A204.1 (cell line): ENCODE results near the gene PYCARD.
"Not testable (repeated sequence)": the region's sequence is repeated elsewhere in the genome, so short reads cannot be mapped to it uniquely, and the experiment has no call there.

Experiments
- FAIRE-seq: peaks from 2 replicates; lab custom pipeline; 2012; peaks lifted over from hg19 to GRCh38; lab: Jason Lieb, UNC

Gene PYCARD

DNA sequence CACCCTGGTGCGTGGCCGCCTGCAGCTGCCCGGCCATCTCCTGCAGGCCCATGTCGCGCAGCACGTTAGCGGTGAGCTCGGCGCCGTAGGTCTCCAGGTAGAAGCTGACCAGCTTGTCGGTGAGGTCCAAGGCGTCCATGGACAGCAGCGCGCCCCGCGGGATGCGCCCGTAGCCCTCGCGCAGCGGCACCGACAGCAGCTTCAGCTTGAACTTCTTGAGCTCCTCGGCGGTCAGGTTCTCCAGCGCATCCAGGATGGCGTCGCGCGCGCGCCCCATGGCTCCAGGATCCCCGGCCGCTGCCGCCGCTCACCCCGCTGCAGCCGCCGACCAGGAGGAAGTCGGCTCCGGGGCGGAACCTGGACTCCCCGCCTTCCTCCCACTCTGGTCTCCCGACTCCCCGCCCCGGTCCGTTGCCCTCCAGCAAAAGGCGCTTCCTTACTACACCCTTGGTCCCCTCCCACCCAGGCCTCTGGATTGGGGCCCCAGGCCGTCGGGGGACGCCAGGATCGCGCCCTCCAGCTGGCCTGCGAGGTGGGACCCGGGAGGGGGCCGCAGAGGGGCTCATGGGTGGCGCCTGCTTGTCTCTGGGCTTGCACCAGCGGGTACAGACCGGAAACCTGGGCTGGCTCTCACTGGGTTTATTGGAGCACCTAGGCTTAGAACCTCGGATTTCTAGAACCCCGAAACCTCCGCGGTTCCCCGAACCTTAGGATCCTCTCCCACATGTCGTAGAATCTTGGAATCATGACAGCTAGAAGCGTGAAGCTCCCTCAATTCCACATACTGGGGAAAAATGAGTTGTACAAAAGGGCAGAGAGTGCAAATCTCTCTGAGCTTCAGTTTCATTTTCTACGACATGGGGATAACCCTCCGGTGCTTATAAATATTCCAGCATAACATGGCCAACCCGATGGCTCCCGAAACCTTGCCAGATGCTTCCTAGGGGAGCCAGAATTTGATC, at the start of gene PYCARD:
TSS of gene PYCARD (minus strand) at position 347 of the 962 bp plus-strand sequence. CDS start at position 277, 70 bp downstream.
- no peak for FAIRE-seq

DNA sequence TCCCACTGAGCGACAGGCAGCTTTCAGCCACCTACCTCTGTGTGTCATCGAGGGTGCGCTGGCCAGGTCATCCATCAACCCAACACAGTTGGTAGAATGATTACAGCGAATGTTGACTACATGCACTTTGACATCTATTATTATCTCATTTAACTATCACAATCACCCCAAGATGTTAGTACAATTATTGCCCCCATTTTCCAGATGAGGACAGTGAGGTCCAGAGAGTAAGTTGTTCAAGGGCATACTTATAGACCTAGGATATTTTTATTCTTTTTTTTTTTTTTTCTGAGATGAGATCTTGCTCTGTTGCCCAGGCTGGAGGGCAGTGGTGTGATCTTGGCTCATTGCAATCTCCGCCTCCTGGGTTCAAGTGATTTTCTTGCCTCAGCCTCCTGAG, 48.9 kb upstream of the PYCARD start:
- no peak for FAIRE-seq

DNA sequence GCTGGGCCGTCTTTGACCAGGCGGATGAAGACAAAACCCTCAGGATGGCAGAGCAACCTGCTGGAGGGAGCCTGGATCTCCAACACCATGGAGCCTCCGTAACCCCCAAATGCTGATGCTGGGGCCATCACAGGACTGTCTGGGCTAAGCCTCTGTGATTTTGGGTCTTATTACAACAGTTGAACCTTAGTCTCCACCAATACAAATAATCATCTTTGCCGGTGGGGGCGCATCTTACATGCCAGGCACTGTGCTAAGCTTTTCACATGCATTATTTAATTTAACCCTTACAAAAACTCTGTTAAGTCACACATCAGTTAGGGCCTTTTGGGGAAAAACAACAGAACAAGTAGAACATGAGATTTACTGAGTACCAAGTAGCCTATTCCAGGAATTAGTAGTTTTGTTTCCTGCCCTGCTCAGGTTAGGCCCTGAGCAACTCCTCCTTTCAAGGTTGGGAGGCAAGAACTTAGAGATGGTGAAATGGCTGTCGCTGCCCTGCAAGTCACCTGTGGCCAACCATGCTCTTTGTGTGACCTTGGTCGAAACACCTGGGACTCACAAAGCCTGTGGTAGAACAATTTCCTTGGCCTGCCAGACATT, 48.3 kb upstream of the PYCARD start:
- no peak for FAIRE-seq

DNA sequence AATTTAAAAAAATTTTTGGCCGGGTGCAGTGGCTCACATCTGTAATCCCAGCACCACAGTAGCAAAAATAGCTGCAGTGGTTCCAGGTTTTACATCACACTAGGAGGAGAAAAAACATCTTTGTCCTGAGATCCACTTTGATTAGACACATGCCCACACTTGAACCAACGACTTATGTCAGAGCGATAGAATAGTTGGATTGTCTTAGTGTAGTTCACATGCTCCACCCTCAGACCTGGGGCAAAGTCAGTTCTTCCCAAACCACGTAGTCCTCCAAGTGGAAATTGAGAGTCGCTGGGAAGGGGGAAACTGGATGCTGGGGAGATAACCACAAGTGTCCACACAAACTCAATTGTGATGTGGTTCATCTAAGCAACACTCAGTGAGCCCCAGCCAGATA, 45.8 kb upstream of the PYCARD start:
- FAIRE-seq = no peak

DNA sequence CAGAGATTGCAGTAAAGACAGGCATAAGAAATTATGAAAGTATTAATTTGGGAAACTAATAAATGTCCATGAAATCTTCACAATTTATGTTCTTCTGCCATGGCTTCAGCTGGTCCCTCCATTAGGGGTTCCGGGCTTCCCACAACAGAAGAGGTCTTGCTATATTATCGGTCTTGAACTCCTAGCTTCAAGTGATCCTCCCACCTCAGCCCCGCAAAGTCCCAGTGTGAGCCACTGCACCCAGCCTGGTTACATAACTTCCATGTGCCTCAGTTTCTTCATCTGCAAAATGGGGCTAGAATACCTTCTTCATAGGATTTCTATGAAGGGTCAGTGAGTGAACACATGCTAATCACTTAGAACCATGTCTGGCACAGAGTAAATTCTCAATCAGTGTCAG, 43.7 kb upstream of the PYCARD start:
- no peak for FAIRE-seq

DNA sequence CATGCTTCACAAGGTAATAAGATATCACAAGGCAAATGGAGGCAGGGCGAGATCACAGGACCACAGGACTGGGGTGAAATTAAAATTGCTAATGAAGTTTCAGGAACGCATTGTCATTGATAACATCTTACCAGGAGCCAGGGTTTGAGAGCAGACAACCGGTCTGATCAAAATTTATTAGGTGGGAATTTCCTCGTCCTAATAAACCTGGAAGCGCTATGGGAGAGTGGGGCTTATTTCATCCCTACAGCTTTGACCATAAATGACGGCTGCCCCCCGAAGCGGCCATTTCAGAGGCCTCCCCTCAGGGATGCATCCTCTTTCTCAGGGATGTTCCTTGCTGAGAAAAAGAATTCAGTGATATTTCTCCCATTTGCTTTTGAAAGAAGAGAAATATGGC, 43.0 kb upstream of the PYCARD start:
- not testable (repeated sequence) for FAIRE-seq

DNA sequence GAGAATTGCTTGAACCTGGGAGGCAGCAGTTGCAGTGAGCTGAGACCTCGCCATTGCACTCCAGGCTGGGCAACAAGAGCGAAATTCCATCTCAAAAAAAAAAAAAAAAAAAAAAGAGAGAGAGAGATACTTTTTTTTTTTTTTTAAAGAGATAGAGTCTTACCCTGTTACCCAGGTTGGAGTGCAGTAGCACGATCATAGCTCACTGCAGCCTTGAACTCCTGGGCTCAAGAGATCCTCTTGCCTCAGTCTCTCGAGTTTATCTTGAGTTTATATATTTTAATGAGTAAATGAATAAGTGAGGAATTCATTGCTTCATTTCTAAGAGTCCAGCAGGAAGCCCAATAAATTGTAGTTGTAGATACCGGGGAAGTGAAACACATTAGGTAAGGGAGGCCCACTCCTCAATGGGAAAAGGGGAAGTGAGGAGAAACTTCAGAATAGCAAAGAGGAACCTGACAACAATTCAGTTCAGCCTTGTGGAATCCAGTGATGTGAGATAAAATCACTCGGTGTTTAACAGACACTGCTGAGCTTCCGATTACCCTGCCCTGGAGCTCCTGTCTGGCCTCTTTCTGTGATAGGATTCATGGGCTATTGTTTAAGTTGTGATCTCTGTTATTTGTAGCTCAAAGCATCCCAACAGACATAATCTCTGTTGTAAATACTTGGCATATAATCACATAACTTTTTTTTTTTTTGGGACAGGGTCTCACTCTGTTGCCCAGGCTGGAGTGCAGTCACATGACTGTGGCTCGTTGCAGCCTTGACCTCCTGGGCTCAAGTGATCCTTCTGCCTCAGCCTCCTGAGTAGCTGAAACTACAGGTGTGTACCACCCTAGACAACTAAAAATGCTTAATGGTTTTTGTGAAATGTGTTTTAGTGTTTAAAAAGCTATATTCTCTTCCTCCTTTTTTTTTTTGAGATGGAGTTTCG, 41.4 kb upstream of the PYCARD start:
- FAIRE-seq = no peak

DNA sequence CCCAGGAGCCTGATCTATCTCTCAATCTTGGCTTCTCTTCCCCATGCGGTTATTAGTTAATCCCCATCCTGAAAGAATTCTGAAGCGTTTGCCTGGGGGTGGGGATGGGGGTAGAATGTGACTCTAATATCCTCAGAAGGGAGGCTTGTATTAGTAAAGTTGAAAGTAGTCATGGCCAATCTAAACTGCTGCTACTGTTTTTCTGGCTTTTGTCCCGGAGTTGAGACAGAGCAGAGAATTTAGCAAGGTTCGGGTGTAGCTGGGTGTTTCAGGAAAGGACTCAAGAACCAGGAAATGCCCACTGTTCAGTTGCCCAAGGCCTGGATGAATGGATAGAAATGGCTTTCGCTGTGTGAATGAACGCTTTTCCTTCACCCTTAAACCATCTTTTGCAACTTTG, 39.6 kb upstream of the PYCARD start:
- no peak for FAIRE-seq

DNA sequence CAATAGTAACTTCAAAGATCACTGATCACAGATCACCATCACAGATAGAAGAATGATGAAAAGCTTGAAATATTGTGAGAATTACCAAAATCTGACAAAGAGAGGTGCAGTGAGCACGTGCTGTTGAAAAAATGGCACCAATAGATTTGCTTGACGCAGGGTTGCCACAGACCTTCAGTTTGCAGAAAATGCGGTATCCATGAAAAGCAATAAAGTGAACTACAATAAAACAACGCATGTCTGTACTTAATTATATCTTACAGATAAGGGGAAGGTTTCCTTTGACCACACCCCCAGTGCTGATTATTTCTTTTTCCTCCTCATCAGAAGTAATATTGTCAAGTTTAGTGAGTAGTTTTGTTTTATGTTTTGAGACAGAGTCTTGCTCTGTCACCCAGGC, 35.5 kb upstream of the PYCARD start:
- FAIRE-seq = no peak

DNA sequence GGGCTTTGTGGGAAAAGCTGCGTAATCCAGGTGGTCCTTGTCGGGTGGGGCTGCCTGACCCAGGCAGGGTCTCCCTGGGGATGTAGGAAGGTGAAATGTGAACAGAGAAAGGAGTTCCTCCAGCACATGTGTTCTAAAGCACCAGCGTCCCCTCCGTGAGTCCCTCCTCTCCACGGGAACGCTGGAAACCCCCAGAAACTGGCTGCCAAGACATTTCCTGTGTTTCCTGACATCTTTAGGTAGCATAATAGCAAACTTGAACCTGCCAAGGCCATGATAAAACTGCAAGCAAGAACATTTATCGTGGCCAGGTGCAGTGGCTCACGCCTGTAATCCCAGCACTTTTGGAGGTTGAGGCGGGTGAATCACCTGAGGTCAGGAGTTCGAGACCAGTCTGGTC, 26.9 kb upstream of the PYCARD start:
- no peak for FAIRE-seq

DNA sequence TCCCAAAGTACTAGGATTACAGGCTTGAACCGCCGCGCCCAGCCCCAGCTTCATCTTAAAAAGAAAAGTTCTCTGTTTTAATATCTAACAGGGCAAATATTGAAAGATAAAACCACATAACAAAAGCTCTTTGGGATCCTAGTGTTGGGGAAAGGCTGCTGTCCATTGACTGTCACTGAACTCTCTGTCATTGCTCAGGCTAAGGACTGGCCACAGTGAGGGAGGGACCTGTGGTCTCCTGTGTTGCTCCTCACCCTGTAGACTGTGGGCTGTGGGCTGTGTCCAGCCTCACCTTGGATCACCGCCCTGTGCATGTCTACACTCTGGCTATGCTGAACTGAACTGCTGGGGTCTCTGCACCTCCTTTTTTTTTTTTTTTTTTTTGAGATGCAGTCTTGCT, 25.6 kb upstream of the PYCARD start:
- FAIRE-seq = no peak

DNA sequence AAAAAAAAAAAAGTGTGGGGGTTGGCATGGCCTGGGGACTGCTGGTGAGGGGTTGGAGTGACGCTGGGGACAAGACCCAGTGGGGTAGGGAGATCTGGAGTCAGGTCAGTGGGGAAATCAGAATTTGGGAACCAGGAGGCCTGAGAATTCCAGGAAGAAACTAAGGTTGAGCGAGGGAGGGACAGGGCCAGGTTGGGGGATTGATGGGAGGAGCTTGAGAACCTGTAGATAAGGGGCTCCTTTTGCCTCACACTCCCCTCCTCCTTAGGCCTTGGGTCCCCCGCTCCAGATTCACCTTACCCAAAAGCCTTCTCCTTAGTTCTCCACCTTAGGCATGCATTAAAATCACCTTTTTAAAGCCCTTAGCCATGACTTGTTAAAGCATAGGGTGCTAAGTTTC, 22.6 kb upstream of the PYCARD start:
- FAIRE-seq = no peak

DNA sequence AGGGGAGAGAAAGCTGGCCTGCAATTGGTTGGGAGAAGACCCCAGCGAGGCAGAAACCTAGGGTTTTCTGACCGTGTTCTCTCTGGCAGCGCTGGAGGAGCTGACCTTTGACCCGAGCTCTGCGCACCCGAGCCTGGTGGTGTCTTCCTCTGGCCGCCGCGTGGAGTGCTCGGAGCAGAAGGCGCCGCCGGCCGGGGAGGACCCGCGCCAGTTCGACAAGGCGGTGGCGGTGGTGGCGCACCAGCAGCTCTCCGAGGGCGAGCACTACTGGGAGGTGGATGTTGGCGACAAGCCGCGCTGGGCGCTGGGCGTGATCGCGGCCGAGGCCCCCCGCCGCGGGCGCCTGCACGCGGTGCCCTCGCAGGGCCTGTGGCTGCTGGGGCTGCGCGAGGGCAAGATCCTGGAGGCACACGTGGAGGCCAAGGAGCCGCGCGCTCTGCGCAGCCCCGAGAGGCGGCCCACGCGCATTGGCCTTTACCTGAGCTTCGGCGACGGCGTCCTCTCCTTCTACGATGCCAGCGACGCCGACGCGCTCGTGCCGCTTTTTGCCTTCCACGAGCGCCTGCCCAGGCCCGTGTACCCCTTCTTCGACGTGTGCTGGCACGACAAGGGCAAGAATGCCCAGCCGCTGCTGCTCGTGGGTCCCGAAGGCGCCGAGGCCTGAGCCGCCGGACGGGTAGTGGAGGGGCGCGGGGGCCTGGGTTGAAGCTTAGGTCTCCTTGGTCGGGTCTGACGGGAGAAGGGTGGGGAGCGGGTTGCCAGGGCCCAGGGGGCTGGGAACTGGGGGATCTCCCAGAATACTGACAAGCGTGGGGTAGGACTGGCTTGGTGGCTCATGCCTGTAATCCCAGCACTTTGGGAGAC, 21.8 kb upstream of the PYCARD start:
- FAIRE-seq = no peak

DNA sequence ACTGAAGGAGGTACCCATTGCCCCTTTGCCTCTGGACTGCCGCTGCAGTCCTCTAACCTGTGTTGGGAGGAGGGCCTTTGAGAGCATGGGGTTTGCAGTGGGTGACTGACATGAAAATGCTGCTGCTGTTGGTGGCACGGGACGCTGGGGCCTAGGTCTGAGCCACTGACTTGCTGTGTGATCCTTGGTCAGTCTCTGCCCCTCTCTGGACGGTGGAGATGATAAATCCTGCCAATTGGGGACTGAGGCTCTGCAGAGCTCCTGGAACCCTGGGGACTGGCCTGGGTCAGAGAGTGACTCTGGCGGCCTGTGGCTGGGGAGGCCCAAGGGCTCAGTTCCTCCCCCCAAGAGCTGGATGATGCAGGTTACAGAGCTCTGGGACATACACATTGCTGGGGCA, 20.5 kb upstream of the PYCARD start:
- no peak for FAIRE-seq

DNA sequence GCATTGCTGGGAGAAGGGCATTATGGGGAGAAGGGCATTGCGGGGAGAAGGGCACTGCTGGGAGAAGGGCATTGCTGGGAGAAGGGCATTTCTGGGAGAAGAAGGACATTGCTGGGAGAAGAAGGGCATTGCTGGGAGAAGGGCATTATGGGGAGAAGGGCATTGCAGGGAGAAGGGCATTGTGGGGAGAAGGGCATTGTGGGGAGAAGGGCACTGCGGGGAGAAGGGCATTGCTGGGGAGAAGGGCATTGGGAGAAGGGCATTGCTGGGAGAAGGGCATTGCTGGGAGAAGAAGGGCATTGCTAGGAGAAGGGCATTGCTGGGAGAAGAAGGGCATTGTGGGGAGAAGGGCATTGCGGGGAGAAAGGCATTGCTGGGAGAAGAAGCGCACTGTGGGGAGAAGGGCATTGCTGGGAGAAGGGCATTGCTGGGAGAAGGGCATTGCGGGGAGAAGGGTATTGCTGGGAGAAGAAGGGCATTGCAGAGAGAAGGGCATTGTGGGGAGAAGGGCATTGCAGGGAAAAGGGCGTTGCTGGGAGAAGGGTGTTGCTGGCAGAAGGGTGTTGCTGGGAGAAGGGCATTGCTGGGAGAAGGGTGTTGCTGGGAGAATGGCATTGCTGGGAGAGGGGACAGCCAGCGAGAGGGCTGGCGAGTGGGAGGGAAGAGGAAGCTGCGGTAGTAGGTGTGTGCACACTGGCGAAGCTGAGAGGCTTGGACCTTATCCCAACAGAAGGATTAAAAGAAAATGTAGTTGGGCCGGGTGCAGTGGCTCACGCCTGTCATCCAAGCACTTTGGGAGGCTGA, 19.0 kb upstream of the PYCARD start:
- no peak for FAIRE-seq

DNA sequence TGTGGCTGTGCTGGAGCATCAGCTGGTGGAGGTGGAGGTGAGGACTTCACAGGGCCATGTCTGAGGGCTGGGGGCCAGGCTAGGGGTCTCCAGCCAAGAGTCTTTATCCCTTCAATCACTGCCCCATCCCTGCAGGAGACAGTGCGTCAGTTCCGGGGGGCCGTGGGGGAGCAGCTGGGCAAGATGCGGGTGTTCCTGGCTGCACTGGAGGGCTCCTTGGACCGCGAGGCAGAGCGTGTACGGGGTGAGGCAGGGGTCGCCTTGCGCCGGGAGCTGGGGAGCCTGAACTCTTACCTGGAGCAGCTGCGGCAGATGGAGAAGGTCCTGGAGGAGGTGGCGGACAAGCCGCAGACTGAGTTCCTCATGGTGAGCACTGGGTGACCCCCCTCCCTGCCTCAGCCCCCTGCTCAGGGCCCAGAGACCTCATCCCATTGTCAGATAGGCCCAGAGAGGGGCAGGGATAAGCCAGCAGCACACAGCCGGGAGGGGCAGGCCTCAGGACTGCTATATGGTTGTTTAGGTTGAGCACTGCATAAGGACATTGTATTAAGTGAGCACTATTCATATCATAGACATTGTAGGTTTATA, 16.7 kb upstream of the PYCARD start:
- FAIRE-seq = no peak

DNA sequence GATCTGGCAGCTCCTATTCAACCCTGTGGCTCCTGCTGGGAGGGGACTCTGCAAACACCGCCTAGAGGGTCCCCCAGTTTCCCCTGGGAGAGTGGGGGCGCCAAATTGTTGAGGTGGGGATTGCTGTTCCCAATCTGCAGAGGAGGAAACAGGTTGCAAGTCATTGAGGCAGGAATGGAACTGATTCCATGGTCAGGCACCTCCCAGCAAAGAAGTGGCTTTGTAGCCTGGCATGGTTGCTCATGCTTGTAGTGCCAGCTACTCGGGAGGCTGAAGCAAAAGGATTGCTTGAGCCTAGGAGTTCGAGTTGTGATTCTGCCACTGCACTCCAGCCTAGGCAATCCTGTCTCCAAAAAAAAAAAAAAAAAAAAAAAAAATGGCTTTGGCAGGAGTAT, 14.6 kb upstream of the PYCARD start:
- no peak for FAIRE-seq

DNA sequence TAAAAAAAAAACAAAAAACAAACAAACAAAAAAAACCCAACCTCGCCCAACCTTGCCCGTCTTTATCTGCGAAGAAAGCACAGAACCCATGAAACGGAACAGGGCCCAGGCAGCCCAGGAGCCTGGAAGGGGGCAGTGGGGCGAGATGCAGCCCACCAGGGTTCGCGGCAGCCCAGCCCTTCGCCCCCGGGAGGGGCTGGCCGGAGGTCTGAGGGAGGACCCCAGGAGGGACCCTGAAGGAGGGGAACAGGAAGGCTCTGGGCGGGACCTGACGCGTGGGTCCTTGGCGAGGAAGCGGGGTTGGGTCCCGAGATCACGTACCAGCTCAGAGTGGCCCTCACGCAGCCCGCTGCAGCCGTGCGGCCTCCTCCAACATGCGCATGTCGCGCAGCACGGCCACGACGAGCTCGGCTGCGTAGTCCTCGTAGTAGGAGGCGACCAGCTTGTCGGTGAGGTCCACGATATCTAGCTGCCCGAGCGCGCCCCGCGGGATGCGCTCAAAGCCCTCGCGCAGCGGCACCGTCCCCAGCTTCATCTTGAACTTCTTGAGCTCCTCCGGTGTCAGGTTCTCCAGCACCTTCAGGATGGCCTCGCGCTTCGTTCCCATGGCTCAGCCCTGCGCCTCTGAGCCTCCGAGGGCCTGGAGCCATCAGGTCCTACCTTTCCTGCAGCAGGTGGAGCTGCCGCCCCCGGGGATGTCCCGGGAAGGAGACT, 14.0 kb upstream of the PYCARD start, which contains the start of gene PYDC1:
TSS of gene PYDC1 (minus strand) at position 714 of the 714 bp plus-strand sequence. CDS start at position 607, 107 bp downstream.
- FAIRE-seq = no peak

DNA sequence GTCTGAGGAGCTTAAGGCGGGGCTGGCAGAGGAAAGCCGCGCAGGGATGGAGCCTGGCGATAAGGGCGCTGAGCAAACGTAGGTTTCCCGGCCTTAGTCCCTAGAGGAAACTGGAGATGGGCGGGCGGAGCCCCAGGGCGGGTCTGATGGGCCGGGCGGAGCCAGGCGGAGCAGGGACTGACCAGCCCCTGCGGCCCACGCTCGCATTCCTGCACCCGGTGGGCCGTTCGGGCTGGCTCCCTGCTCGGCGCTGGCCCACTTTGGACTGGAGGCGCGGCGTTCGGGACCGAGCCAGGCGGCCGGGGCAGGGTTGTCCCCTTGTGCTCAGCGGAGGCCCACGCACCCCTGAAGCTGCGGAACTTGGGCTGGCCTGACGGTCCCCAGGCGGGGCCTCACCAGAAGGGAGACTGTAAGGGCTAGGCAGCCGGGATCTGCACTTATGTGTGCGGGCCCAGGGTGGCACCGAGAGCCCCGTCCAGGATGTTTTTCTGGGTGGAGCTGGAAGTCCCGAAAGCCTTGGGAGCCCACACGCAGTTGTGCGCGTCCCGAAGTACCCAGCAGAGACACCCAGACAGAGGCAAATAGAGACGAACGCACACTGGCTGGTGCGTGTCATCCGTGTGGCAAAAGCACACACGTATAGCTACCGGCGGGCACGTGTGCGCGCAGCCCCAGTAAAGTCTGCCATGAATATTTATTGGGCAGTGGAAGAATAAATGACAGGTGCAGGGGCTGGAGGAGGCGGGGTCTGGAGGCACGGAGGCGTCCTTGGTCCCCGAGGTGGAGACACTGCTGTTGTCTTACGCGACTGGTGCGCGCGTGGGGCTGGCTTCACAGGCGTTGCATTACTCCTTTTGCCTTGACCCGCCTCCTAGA, 13.0 kb upstream of the PYCARD start:
- no peak for FAIRE-seq
